Measurements from ENCODE around the gene PHF2.

Gene PHF2

DNA sequence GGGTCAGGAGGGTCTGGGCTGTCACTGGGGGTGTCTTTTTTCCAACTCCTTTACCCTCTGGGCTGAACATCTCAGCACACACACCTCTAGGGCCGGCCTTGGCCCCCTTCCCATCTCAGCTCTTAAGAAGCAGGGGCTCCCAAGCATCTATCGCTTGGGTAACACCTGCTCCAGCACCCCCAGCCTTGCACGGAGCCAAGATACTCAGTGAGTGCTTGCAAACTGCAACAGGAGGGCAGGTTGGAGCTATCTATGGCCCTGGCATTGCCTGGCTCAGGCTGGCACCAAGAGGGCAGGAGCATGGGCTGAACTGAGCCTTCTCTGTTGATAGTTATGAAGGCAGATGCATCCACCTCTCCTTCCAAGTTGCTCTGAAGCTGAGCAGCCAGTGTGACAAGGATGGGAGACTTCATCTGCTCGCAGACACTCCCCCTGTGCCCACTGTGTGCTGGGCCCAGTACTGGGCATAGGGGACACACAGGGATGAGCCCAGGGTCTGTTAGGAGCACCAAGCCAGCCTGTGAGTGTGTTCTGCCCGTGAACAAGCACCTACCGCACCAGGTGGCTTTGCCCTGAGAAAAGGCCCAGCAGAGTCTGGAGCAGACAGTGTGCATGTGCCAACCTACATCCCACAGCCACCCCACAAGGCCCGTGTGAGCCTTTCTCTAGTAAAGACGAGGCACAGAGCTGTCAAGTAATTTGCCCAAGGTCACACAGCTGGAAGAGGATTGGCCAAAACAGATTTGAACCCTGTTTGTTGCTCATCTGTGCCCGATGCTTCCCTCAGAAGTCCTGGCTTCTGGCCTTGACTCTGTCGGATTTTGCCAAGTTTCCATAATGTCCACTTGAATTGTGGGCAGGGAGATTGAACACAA, 58.2 kb downstream of the PHF2 start:
- no peak for DNase-seq

DNA sequence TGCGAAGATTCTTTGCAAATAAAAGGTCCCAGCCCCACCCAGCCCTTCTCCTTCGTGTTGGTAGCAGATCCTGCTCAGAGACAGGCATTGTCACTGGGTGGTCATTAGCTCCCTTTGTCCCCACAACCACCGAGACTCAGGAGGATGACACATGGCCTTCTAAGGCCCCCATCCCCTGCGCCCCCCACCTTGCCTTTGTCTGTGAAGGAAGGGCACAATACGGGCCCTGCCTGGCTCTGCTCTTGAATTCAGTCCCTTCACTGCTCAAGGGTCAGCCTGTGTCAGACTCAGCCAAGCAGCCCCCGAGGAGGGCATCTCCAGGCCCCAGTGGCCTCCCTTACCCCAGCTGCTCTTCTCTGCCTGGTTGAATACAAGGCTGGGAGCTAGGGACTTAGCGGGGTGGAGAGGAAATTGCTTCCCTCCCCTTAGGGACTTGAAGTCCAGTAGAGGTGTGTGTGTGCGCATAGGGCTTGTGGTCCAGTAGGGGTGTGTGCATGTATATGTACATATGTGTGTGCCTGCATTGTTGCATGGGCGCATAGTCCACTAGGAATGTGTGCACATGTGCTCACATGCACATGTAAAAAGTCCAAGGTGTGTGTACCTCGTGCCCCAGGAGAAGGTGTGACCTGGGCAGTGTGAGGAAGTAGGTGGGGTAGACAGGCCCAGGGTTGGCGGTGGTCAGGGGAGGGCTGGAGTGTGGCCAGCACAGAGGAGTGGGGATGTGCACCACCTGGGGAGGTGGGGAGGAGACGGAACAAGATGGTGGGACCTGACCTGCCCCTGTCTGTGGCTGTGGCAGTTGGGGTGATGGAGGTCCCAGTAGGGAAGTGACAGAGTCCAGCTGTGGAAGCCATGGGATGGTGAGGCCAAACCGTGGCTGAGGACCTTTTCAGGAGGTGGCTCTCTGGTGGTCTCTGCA, 59.1 kb downstream of the PHF2 start:
- DNase-seq, result no peak

DNA sequence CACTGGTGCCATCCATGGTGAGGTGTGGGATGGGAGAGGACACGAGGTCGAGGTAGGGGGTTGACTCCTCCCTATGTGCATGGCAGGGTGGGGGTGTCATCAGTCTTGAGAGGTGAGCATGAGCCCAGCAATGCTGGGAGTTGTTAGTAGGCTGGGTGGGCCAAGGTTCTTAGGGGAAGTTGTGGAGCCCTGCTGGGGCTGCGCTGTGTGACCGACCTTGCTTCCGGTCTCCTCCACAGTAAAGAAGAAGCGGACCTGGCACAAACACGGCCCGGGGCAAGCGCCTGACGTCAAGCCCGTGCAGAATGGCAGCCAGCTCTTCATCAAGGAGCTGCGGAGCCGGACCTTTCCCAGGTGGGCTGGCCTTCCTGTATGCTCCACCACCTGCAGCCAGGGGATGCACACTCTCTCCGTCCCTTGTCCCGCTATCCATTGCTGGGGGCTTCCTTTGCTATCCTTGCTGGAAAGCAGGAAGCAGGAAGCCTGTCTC, 59.8 kb downstream of the PHF2 start:
- DNase-seq, result no peak

DNA sequence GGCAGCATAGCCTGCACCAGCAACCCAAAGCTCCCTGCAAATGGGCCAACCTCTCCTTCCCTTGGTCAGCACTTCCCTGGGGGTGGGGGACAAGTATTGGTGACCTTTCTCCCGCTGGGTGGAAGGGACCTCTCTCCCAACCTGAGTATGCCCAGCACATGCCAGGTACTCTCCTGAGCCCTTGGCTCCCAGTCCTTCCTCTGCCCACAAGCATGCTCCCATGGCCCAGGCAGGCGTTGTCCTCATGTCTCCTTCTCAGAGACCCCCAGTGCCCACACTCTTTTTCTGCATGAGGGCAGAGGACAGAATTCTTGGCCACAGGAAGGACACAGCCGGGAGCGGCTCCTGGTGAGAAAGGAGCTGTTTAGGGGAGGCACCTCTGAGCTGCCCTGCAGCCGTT, 60.3 kb downstream of the PHF2 start:
- DNase-seq, result no peak

DNA sequence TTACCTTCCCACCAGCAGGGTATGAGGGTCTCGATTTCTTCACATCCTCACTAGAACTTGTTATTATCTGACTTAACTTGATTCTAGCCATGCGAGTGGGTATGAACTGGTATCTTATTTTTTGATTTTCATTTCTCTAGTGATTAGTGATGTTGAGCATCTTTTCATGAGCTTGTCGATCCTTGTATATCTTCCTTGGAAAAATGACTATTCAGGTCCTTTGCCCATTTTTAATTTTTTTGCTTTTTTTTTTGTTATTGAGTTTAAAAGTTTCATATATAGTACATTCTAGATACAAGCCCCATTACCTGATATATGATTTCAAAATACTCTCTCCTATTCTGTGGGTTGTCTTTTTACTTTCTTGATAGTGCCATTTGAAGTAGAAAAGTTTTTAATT, 61.5 kb downstream of the PHF2 start:
- no peak for DNase-seq

DNA sequence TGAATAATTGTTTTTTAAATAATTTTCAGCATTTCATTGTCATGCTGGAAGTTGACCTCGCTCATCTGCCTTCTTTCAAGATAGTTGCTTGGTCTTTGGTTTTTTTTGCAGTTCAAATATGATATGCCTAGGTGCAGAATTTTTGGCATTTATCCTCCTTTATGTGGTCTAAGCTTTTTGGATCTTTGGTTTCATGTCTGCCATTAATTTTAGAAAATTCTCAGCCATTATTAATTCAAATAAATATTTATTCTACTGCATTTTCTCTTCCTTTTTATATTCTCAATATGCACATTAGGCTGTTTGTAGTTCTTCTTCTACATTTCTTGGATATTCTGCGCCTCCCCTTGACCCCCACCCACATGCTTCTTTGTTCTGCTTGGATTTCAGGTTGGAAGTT, 63.6 kb downstream of the PHF2 start:
- no peak for DNase-seq

DNA sequence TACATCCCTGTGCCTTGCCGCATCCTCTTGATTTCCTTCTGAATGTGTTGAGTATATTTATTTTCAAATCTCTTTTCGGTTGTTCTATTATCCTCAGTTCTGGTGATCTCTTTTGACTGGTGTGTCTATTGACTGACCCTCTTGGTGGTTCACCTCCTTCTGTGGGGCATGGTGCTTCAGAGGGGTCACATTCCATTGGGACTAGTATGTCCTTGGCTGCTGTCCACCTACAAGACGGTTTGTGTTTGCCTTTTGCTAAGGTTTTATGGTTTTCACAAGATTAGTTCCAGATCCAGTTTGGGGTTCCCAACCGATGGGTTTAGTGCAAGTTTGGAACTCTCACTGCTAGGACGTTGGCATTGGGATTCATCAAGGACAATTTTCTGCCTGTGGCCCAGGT, 66.6 kb downstream of the PHF2 start:
- DNase-seq, result no peak

DNA sequence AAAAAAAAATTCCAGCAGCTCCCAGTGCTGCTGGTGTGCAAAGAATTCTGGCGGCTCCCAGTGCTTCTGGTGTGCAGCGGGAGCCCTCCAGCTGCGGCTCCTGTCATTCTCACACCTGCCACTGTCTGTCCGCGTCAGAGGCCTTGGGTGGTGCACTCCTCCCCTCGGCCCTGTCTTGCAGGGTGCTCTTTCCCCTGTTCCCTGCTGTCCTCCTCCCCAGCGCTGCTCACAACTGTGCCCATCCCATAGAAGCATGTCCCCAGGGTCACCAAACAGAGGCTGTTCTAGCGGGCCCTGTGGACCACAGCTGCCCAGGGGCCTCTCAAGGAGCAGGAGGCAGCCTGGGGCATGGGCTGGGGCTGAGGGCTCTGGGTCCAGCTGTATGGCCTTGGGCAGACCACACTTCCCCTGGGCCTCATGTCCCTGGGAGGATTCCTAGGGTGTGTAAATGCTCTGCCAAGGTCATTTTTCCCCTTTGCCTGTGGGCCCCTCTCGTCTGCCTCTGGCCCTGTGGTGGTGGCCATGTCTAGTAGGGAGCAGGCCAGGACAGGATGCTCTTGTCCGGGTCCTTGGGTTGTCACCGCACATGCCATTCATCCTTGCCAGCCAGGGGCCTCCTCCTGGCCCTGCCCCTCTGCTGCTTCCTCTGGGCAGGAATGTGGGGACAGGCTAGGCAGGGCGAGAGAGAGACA, 68.2 kb downstream of the PHF2 start:
- DNase-seq, result no peak

DNA sequence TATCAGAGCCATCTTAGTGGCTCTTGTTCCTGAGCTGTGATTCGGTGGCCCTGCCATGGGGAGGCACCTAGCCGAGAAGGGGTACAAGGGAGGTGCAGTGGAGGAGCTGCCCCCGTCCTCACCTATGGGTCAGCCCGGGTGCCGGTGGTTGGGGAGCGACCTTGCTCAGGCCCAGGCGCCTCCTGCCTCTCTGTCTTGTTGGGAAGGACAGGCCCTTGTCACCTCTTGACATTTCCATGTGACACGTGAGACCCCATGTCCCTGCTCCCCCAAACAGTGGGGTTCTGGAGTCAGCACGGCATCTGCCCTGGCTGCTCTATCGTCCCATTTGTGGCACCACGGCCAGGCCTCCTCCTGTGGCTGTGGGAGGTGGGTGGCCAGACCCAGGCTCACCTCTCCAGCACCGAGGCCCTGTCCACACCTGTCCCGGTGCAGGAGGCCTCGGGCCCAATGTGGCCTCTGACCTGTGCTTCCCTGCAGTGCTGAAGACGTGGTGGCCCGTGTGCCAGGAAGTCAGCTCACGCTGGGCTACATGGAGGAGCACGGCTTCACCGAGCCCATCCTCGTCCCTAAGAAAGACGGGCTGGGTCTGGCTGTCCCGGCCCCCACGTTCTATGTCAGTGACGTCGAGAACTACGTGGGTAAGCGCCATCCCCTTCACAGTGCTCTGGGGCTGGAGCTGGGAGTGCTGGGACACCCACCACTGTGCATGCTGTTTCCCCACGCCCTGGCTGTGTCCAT, 68.9 kb downstream of the PHF2 start:
- no peak for DNase-seq

DNA sequence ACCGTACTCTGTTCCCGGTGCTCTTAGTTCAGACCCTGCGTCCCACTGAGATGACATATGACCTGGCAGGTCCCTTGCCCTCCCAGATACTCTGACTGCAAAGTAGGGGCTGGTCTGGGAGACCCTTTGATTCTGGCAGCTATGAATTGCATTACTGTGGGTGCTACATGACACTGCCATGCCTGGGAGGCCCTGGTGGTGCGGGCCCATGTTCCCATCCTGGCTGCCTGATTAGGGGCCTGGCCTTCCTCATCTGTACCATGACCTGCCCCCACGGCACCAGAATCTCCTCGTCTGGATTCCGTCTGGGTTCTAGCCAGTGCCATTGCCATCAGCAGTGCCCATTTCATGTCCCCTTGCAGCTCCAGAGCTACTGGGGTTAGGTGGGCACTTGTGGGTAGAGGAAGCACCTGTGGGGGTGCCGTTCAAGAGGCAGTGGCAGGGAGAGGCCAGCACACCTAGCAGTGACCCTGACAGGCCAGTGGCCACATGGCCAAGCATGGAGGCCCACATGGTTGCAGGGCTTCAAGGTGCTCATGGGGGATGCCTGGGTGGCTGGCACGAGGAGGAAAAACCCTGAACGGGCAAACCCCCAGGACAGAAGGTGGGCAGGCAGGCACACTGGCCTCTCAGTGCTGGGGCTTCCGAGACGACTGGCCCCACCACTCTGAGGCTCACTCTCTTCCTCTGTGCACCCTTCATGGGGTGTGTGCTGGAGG, 69.7 kb downstream of the PHF2 start:
- DNase-seq, result no peak

DNA sequence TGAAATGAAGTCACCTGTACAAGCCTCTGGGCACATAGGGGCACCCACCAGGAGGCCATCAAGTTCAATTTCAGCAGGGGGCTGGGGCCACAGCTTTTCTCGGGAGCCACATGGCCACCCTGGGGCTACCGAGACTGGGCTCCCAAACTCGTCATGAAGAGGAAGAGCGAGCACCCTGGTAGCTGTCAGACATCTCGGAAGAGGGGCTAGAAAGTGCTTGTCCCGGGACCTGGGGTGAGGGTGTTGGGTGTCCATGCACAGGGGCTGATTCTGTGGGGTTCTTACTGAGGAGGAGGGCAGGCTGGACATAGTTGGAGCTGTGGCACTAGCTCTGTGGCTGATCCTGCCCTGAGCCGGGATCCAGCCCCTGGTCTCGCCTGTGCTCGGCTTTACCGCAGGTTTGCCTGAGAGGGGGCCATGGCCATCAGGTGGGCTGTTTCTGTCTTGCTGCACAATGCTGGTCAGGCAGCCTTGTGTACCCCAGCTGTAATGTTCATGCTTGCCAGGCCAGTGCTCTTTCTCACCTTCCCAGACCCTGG, 70.3 kb downstream of the PHF2 start:
- DNase-seq, result no peak

DNA sequence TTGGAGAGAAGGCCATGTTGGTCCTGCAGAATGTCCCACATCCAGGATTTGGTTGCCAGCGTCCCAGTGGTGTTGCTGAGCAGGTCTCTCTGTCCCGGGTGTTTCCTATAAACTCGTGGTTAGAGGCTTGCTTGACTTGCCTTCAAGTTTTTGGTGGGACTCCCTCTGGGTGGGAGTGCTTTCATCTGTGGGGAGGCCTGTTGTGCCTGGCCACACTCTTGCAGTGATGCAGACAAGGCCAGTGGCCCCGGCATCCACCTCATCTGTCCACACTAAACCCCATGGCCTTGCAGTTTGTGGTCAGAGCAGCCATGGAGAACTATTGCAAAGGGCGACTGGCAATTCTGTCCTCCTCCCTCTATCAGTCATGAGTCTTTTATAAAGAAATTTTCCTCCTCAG, 71.8 kb downstream of the PHF2 start:
- DNase-seq, result no peak

DNA sequence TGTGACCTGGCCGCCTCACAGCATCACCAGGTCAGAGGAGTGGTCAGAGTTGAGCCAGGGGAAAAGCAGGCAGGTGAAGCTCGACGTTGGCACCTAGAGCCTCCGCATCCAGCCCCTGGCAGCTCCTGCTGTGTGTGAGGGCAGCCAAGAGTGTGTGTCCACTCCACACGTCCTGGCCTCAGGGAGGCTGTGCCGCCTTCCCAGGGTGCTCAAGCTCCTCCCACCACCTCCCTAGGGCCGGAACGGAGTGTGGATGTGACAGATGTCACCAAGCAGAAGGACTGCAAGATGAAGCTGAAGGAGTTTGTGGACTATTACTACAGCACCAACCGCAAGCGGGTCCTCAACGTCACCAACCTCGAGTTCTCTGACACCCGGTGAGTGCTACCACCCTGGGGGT, 72.5 kb downstream of the PHF2 start:
- DNase-seq, result no peak

DNA sequence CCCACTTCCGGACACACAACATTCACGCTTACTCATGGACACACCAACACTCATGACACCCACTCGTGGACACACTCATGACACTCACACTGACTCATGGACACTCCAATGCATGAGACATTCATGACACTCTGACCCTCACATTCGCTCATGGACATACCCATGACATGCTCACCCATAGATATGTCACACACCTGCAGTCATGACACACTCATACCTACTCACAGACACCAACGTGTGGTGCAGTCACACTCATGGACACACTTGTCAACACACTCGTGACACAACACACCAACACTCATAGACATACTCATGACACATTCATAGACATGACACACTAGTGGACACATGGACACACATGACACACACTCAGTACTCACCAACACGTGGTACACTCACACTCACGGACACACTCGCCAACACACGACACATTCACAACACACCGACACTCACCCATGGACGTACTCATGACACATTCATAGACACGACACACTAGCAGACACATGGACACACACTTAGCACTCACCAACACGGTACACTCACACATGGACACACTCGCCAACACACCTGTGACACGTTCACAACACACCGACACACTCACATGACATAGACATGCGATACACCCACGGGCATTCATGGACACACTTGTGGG, 73.4 kb downstream of the PHF2 start:
- no peak for DNase-seq

DNA sequence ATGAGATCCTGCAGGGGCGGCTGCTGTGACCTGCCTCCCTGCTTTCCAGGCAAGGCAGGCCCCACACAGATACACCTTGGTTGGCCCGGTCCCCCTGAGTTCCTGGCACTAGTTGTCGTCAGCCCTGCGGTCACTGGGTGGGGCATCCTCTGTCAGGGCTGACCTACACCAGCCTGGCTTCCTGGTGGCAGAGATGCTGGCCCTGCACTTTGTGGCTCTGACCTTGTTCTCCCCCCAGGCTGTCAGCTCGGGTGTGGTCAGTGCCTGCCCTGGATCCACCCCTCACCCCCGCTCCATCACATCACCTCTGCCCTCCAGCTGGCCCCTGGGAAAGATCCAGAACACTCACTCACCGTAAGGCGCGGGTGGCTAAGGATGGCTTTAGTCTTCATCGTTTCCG, 74.1 kb downstream of the PHF2 start:
- DNase-seq, result no peak

DNA sequence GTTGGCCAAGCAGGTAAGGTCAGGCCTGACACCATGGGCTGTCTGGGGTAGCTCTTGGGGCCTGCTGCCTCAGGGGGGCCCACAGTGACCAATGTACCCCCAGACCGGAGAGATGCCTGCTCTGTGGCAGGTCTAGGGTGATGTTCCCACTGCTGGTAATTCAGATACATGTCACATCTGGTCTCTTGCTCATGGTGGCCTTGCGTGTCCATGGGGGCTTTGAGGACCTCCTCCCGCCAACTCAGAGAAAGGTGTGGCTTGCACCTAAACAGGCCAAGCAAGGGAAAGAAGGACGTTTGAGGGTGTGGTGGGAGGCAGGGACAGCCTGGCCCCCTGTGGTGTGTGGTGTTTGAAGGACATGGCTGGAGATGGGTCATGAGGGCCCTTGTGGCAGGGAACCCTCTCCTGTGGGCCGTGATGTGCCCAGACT, 75.2 kb downstream of the PHF2 start:
- no peak for DNase-seq

DNA sequence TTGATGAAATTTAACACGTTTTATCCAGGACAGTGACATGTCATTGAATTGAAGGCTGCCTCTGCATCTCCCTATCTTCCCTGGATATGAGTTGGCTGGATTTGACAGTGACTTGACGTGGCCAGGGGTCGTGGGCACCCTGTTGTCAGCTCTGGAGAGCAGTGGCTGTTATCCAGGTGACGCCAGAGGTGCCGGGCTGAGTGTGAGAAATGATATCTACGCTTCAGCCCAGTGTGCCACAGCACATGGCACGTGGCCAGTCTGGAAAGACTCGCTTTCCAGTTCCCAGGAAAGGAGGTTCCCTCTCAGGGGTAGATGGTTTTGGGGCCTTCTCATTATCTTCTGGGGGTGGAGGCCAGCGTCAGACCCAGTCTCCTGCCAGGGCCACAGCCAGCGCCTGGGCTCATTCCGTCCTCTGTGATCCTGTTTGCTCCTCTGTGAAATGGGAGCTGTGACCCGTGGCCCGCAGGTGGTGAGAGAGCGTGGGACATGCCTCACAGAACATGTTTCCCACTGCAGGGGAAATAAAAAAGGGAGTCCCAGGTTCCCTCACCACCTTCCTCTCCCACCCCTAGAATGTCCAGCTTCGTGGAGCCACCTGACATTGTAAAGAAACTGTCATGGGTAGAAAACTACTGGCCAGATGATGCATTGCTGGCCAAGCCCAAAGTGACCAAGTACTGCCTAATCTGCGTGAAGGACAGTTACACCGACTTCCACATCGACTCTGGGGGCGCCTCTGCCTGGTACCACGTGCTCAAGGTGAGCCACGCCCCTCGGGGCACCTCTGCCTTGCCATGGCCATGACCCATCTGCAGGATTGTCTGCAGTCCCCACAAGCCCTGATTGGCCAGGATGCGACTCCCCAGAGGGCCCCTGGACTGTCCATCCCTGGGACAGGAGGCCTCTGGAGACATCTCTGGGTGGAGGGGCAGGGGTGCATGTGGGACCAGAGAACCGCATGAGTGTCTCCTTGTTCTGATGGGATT, 76.5 kb downstream of the PHF2 start:
- DNase-seq, result no peak

DNA sequence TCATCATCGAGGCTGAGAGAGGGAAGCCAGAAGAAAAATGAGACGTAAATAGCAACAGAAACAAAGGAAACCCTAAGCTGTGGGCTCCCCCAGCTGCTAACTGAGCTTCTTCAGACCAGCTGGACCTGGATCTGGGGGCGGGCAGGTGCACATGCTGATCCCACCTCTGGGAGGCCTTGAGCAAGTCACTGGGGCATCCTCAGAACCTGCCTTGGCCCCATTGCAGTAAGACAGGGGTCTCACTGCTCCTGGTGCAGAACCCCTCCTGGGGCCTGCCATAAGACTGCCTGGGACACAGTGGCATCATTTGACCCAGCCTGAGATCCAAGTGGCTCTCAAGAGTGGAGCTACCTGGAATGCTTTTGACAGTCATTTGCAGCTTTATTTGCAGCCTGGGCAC, 77.4 kb downstream of the PHF2 start:
- DNase-seq, result no peak

DNA sequence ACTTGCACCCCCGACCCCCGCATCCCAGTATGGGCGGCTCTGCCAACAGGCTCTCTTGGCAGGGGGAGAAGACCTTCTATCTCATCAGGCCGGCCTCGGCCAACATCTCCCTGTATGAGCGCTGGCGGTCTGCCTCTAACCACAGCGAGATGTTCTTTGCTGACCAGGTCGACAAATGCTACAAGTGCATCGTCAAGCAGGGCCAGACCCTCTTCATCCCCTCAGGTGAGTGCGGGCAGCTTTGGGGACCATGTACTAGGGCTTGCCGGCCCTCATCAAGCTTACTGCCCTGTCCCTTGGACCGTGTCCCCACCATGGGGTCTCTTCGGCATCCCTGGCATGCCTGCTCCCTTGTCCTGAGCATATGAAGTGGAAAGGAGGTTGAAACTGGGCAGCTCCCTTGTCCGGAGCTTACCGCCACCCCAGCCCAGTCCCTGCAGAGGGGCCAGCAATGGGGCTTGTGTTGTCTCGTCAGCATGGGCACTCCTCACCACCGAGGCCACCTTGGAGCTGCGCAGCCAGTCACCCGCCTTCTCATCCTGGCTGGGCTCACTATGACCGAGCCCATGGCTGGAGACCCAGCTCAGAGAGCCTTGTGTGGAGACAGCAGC, 78.1 kb downstream of the PHF2 start:
- no peak for DNase-seq

Data from DMS153 (cell line).